ENCODE results near the gene RGS11.
"Not testable (repeated sequence)": the region's sequence is repeated elsewhere in the genome, so short reads cannot be mapped to it uniquely, and the experiment has no call there.

RGS11 gene

DNA sequence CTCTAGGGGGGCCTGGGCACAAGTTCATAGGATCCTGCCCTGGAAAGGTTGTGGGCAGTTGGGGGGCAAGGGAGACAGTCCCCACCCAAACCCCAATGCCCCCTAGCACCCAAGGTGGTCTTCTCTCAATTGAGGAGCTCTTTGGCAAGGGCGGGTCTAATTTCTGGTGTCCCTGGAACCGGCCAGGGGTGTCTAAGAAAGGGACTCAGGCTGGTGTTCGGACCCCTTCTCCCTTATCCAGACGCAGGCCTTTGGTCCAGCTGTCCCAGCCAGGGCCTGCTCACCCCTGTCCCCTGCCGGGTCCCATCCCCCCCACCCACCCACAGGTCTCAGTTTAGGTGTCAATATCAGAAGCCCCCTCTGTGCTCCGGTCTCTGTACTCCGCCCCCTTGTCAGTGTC lies 3.8 kb upstream of the RGS11 start:
- DNase-seq = no peak

DNA sequence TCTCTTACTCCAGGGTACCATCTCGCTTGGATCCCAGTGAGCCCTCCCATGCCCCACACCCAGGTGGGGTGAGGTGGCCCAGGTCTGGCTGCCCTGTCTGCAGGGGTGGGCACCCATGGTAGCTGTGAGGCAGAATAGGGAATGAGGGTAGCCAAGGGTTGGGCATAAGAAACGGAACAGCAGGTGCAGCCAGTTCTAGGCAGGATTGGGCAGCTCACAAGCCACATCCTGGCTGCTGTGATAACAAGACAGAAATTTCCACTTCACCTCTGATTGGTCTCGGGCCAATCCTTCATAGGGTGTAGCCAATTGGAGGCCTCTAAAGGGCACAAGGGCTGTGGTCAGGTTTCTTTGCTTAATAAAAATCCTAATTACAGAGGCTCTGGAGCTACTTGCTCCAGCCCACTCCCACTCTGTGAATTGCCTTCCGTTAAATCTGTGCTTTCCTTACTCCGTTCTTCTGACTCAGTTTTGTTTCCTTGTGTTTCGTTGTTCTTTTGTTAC lies 3.2 kb upstream of the RGS11 start:
- DNase-seq = no peak

DNA sequence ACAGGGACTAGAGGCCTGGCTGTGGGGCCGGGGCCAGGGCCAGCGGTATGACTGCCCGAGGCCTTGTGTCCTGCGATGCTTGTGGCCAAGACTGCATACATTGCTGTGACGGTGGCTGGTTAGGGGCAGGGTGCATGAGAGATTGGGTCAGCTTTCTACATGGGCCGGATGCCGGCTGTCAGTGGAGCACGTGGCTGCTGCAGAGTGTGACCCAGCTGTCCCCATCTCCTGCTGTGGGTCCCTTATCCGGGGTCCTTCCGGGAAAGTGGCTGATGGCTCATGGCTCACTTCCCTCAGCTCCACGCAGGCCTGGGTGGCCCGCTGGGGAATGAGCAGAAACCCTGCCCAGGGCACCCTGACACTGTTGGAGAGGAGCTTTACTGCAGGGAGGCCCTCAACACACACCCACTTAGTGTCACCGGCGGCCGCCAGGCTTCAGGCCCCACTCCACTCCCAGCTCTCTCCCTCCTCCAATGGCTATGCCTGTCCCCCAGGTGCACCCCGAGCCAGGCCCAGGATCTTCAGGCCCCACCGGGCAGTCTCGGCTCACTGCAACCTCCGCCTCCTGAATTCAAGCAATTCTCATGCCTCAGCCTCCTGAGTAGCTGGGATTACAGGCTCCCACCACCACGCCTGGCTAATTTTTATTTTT lies 808 bp upstream of the RGS11 start:
- DNase-seq = no peak

DNA sequence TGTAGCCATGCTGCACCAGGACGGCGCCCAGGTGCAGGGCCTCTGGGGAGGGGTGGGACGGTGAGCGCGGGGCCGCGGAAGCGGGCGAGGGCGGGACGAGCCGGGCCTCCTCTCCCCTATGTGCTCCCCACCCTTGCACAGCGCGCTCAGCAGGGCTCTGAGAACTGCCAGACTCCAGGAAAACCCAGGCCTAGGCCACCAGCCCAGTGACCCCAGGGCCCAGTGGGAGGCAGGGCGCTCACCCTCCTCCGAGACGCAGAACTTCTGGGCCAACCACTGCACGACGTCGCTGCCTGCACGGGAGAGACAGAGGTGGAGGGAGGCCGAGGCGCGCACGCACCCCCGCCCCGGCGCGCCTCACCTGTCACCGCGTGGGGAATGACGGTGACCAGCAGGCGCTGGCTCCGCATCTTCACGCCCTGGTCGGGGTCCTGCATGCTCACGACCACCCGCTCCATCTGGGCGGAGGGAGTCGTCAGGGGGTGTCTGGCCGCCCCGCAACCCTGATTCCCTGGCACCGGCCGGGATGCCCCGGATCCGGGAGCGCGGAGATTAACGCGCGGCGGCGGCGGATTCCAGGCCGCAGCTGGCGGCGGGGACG lies 603 bp downstream of the RGS11 start:
- DNase-seq = no peak

DNA sequence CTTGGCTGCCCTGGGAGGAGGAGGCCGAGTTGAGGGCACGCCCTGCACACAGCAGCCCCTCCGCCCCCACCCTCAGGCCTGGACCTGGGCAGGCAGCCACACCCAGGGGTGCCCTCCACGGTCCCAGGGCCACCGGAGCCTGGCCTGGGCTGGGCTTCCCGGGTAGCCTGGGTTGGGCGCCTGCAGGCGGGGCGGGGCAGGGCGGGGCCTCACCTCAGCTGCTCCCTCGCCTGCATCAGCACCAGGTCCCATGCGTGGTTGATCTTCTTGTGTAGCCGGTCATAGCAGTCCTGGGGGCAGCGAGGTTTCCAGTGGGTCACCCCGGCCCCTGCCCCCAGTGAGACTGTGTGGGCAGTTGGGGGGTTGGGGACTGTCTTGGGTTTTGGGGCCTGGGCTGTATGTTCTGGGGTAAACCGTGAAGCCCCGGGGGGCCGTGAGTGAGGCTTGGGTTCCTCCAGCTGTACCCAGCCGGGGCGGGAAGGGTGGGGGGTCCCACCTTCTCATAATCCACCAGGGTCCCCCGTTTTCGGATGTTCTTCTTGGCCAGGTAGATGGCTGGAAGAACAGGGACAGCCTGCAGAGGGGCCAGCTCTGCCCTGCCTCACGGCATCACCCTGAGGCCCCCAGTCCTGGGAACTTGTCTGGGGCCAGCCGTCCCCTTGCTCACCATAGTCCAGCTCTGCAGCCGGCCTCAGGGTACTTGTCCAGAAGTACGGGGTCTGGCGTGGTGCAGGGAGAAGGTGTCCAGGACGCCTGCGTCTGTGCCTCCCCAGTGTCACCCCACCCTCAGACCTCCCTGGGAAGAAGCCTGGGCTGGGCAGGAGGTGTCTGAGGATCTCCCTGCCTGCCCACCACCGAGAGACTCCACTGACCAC lies 2.0 kb downstream of the RGS11 start:
- no peak for DNase-seq

DNA sequence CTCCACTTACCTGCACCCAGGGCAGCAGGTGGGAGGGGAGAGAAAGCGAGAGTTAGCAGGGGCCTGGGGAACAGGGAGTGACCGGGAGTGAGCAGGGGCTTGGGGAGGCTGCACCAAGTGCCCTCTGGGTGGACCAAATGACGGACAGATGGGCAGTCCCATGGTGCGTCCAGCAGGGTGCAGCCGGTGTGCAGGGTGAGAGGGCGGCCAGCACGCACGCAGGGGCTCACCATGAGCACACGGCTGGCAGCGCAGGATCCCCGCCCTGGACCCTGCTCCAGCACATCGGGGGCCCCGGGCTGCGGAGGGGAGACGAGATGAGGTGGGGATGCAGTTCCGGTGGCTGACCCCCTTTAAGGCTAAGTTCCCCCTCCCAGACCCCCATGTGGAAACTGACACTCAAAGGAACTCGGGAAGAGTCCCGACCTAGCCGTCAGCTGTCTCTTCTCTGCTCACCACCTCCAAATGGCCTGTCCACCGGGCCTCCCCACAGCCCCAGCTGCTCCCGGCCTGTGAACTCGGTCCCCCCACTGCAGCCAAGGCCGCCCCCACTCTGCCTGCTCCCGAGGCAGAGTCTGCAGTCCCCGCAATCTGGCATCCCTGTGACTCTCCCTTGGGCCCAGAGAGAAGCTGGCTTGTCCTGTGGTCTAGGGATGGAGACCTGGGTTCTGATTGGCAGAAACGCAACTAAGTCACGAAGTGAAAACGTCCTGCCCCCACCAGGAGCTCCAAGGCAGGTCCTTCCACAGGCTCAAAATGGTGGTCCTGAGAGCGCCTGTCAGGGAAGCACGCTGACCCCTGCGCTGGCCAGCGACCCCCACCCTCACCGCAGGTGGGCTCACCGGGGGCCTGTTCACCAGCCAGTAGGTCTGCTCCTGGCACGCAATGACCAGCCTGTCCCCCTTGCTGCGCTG lies 2.9 kb downstream of the RGS11 start:
- DNase-seq = no peak

DNA sequence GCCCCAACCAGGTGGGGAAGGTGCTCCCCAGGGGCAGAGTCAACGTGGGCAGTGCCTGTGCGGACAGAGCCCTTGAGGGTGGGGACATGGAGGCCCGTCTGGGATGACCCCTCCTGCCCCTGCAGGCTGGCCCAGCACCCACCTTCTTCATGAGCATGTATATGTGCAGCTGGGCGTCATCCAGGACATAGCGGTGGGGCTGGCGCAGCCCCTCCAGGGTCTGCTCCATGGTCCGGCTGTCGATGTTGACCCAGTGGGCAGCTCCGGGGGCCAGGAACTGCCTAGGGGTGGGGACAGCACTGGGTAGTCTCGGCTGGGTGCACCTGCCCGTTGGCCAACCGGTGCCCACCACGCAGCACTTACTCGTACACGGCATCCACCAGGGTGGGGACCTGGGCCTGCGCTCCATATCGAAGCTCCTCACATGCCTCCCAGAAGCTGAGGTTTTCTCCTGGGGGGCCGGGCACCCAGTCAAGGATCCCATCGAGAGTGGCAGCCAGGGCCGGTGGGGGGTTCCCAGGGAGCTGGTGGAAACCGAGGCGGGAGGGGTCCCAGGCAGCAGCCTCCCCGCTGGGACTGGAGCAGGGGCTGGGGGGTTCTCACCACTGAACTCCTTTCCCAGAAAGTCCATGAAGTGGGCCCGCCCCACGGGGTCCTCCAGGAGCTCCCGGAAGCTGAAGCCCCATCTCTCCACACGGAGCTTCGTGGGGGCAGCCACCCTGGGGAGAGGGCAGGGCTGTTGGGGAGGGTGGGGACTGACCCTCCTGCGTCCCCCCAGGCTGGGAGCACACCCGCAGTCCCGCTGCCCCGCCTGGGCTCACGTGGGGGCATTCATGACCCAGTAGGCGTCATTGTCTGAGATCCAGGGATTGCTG lies 5.1 kb downstream of the RGS11 start:
- DNase-seq = no peak

DNA sequence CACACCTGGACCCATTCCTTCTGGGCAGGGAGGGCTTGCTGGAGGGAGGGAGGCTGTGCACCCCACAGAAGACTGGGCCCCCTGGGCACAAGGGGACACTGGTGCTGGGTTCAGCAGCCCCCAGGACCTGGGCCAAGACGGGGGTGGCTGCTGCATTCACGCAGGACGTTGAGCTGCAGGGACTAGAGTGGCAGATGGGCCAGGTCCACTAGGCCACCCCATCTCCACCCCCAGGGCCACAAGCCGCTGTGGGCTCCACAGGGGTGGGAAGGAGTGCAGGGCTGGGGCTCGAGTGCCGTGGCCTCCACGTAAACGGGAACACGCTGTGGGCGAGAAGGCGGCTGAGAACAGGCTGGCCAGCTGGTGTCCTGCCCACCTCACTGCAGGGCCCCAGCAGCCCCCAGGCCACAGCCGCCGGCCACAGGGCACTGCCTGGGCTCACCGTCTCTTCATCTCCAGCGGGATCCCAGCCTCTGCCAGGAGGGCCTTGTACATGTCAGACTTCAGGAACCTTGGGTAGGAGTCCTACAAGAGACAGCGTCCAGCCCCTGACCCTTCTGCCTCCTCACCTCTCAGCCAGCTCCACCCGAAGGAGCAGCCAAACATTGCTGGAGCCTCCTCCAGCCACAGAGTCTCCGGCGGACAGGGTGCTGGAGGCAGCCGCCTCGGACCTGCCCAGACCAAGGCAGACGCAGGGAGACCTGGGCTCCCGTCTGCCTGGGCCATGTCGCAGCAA lies 6.5 kb downstream of the RGS11 start:
- DNase-seq = no peak

DNA sequence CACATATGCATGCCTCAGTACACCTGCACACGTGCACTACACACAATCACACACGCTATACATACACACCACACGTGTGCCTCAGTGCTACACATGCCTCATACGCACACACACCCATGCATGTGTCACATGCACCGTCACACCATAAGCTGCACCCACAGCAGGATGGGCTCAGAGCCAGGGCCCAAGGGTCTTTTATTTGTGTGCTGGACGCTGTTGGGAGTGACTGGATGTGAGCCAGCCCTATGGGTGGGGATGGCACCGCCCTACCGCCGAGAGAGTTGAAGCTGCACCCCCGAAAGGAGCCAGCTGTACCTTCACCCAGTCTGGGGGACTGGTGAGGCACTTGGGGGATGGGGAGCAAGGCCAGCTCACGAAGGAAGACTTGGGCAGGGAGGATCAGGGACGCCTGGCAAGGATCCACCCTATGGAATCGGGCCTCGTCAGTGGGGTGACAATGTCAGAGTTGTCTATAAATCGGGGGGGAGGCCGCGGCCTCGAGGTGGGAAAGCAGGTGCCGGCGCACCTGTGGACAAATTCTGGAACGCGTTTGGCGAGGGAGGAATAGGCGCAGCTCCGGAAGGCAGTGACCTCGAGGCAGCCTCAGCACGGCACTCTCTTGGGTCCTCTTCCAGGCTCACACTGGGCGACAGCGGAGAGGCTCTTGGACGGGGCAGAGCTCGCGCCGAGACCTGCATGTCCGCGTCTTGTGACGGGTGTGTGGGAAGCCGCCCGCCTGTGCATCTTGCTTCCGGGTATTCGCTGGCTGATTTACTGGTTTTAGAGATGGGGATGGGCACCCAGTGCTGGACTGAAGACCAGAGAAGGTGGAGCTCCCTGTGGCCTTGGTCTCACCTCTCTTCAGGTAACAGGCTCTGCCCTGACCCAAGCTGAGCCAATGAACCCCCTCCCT lies 7.3 kb downstream of the RGS11 start:
- DNase-seq = no peak

DNA sequence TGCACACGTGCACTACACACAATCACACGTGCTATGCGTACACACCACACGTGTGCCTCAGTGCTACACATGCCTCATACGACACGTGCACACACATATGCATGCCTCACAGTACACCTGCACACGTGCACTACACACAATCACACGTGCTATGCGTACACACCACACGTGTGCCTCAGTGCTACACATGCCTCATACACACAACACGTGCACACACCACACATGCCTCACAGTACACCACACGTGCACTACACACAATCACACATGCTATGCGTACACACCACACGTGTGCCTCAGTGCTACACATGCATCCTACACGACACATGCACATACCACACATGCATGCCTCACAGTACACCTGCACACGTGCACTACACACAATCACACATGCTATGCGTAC lies 8.2 kb downstream of the RGS11 start:
- DNase-seq = not testable (repeated sequence)

DNA sequence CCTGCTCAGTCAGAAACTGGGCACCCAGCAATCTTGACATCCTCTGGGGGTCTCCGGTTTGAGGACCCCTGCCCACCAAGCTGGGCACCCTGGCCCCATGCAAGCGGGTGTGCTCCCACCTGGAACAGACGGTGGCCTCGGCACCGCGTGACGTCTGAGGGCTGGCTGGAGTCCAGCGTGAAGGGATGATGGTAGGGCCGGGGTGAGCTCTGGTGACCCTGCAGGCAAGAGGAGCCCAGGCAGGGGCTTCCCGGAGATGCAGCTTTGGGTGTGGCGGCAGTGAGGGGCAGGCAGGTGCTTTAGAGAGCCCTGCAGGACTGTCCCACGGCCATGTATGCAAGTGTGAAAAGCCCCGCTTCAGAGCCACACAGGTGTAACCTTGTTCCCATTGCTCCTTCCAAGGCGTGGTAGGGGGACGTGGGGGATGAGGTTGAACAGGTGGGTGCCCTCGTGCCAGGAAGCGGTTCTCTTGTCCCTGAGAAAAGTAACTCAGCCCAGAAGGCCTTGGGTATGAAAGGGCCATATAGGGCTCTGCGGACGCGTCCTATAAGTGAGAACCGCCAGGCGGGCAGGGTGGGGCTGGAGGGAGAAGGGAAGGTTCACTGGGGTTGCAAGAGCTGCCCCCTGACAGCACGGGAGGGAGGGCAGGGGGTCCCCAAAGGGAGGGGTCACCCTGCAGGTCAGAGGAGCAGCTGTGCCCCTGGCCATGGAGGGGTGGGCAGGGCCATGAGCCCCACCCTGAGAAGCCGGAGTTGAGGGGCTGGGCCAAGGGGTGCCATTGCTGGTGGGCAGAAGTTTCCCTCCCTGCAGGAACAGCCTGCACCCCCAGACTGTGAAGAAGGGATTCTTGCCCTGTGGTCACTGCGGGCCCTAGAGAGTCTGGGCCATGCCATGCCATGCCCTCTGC lies 9.2 kb downstream of the RGS11 start:
- no peak for DNase-seq

DNA sequence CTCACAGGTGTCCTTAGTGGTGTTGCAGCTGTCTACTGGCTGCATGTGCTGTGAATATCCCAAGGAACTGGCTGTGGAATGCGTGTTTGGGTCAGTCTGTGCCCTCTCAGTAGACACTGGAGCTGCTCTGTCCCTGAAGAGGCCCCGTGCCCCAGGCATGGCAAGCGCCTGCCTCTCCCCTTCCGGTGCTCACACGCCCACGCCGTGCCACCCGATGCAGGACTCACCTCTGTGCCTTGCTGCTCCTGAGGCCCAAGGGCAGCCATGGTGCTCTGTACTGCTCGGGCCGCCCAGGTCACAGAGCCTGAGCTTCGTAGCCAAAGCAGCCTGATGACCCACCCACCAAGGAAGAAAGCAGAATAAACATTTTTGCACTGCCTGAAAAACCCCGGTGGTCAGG lies 10.0 kb downstream of the RGS11 start:
- no peak for DNase-seq

DNA sequence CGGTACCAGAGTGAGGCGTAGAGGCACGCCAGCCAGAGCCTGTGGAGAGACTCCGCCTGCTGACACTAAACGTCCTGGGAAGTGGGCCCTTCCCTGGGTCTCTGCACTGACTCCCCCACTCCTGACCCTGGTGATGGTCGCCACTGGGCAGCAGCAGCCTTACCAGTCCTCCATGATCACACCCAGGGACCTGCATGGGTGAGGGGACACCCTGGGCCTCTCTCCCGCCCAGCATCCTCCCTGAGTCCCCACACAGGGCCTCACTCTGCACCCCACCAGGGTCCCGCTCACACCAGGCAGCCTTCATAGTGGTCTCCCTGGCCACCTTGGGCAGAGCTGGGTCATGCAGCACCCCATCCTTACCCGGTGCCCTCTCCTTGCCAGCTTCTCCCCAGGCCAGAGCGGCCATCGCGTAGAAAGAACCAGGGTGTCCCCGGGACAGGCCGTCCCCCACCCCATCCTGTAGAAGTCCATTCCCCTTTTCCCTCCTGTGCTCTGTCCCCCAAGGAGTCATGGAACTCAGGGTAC lies 10.7 kb downstream of the RGS11 start:
- no peak for DNase-seq

DNA sequence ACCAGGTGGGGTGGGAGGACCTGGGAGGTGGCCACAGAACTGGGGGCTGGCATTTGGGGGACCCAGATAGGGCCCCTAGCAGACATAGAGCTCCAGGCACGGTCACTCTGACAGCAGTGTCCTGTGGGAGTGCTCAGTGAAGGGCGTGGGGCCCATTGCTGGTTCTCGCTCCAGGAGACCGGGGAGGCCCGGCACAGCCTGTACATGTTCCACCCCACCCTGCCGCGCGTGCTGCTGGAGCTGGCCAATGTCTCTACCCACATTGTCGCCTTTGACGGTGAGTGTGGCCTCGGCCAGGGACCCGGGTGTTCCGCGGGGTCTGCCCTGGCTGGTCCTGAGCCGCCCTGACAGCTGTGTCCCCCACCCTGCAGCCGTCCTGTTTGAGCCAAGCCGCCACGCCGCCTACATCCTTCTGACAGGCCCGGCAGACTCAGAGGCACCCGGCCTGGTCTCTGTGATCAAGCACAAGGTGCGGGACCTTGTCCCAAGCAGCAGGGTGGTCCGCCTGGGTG lies 11.2 kb downstream of the RGS11 start:
- no peak for DNase-seq

DNA sequence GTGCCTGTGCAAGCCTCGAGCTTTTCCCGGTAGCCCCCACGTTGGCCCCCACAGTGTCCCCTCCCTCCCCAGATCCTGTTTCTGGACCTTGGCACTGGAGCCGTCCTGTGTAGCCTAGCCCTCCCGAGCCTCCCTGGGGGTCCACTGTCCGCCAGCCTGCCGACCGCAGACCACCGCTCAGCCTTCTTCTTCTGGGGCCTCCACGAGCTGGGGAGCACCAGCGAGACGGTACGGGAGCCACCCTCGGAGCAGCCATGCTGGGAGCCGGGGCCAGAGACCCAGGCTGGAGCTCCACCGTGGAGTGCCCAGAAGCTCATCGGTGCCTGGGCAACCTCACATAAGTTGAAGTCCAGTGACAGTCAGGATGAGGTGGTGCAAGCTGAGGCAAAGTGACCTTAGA lies 11.8 kb downstream of the RGS11 start:
- no peak for DNase-seq

DNA sequence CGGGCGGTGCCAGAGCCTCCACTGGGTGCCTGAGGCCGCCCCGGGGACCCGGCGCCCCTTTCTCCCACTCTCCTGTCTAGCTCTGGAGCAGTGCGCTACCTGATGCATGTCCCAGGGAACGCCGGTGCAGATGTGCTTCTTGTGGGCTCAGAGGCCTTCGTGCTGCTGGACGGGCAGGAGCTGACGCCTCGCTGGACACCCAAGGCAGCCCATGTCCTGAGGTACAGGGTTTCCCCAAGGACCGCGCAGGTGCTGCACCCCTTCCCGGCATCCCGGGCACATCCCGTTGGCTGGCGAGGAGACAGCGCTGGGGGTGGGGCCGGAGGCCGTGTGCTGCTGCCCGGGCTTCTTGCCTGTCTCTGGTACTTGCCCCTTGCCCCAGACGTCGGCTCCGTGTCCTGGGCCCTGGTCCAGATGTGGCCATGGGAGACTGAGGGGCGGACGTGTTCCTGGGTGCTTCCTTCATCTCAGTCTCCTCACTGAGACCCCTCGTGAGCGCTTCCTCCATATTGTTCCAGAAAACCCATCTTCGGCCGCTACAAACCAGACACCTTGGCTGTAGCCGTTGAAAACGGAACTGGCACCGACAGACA lies 12.5 kb downstream of the RGS11 start:
- no peak for DNase-seq

DNA sequence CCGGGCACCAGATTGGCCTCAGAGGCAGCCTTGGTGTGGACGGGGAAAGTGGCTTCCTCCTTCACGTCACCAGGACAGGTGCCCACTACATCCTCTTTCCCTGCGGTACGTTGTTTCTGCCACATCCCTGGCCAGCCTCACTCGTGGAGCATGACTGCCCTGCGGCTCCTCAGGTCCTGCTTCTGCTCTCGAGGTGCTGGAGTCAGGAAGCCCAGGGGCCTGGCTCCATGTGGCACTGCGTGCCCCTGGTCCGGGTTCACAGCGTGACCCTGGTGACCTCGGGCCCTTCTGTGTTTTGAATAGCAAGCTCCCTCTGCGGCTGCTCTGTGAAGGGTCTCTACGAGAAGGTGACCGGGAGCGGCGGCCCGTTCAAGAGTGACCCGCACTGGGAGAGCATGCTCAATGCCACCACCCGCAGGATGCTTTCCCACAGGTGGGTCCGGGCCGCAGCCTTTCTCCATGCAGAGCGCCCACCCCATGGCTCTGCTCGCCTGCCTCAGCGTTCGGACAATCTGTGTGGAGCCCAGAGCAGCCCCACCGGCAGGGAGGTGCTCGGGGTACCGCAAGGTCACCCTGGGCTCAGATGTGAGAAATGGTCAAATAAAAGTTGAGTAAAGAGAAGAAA lies 13.5 kb downstream of the RGS11 start:
- no peak for DNase-seq
